Activated effector memory CD4-positive, alpha-beta T cell treated with anti-CD3 and anti-CD28 coated beads, Interleukin-2, amount 50 U/mL, for 16 hours (primary cell): ENCODE results near the gene SRGAP1.

Experiments used
- DNase-seq: peaks from one replicate; pipeline ENCODE4 v3.0.0-alpha.2; 2020

SRGAP1 gene

DNA sequence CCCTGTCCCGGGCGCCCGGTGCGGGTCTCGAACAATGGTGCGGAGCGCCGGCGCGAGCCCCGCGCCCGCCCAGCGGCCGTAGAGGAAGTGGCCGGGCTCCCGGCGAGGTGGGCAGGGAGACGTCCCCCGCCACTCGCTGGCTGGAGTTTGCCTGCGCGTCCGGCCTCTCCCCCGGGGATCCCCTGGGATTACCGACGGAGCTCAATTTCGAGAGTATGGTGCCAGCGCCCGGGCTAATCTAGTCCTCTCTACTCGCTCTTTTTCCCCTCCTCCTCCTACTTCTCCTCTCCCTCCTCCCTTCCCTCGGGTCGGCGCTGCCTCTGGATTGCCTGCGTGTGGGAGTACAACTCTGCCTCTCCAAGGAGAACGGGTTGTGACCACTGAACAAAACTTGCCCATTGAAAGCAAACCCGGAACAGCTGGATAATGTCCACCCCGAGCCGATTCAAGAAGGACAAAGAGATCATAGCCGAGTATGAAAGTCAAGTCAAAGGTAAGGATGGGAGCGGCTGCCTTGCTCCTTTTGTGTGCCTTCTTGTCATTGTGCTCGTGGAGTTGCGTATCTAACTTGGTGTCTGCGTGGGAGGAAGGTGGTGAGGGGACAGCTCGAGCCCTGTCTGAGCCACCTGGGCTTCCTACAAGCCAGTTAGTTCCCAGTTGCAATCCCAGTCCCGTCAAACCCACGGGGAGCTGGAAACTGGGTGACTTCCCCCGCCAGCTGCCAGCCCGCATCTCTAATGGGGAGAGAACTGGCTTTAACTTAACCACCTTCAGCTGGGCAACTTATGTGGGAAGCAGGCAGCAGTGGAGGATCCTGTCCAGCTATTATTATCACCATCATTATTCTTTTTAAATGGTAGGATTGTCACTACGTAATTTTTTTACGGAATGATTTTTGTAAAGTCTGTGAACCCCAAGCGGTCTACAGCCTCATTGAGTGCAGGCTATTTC lies at the start of gene SRGAP1:
TSS of gene SRGAP1 (plus strand) at position 310 of the 951 bp plus-strand sequence. CDS start at position 427, 117 bp downstream.
- DNase-seq = no peak

DNA sequence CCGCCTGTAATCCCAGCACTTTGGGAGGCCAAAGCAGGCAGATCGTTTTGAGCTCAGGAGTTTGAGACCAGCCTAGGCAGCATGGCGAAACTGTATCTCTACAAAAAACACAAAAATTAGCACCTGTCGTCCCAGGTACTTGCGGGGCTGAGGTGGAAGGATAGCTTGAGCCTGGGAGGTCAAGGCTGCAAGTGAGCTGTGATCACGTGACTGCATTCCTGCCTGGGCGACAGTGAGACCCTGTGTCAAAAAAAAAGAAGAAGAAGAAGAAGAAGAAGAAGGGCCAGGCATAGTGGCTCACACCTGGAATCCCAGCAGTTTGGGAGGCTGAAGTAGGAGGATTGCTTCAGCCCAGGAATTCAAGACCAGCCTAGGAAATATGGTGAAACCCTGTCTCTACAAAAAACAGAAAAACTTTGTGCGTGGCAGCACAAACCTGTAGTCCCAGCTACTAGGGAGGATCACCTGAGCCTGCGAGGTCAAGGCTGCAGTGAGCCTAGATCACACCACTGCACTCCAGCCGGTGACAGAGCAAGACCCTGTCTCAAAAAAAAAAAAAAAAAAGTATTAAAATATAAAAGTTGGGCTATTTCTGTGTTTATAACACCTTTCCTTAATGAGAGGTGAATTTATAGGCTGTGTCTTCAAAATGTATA lies 49.3 kb upstream of the SRGAP1 start:
- DNase-seq = no peak

DNA sequence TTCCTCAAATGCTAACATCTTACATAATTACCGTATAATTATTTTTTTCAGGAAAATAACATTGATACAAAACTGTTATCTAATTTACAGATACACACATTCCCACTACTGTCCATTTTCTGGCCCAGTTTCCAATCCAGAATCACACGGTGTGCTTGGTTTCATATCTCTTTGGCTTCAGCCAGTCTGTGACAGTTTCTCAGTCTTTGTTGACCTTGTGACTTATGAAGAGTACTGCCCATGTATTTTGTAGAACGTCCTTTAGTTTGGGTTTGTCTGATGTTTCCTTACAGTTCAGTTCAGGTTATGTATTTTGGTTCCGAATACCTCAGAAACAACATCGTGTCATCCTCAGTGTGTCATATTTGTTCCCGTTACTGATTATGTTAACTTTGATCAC lies 48.6 kb upstream of the SRGAP1 start:
- no peak for DNase-seq

- no peak for DNase-seq
Measured at GRCh38 chr12:63802012-63802608, 42.4 kb upstream of the SRGAP1 start.

DNA sequence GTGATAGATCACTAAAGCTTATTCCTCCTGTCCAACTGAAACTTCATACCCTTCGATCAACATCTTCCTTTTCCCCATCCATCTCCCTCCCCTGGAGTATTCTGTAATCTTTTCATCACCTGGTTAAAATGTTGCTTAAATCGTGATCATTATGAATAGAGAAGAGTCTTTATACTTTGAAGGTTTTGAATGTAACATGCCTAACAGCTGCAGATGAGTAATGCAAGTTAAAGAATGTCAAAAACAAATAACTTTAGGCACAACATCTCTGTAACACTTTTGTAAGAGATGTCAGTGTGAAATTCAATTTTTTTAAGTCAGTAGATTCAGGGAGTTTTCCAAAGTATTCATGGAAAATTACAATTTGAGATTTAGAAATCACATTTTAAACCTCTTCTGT lies 39.8 kb upstream of the SRGAP1 start:
- no peak for DNase-seq

GRCh38 chr12:63805704-63806672 lies 38.5 kb upstream of the SRGAP1 start:
- no peak for DNase-seq

DNA sequence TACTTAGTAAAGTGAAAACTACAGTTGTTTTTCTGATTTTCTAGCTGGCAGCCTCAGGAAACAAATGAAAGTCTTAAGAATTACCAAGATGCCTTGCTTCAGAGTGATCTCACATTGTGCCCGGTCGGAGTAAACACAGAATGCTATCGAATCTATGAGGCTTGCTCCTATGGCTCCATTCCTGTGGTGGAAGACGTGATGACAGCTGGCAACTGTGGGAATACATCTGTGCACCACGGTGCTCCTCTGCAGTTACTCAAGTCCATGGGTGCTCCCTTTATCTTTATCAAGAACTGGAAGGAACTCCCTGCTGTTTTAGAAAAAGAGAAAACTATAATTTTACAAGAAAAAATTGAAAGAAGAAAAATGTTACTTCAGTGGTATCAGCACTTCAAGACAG lies 35.9 kb upstream of the SRGAP1 start:
- DNase-seq = no peak

- DNase-seq = no peak
Measured at GRCh38 chr12:63809566-63809965, 34.9 kb upstream of the SRGAP1 start.

GRCh38 chr12:63811334-63811733 lies 33.2 kb upstream of the SRGAP1 start:
- DNase-seq = no peak

GRCh38 chr12:63811755-63812154 lies 32.7 kb upstream of the SRGAP1 start:
- no peak for DNase-seq

DNA sequence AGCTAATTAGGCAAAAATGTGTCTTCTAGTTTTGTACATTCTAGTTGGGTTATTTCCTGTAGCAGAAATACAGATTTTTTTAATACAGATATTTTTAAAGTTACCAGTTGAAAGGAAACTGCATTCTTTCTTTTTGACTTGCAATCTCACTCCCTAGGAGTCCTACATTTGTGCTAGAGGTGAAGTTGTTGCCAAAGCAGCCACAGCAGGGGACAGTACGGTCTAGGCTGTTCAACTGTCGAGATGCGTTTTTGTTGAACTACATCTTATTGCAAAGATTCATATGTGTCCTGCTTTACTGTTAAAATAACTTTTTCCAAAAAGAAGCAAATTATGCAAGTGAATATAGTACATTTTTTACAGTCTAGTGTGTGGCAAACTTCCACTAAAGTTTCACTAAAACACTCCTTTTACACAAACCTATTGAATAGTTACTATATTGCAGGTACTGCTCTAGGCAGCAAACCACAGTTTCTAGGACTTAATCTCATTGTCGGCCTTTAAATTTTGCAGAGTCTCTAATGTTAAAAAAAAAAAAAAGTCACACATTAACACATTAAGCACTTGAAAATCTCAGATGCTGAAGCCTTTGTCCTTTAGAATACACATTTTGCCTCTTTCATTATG lies 30.2 kb upstream of the SRGAP1 start:
- no peak for DNase-seq

- no peak for DNase-seq
Measured at GRCh38 chr12:63815482-63815852, 29.0 kb upstream of the SRGAP1 start.

GRCh38 chr12:63816031-63816430 lies 28.5 kb upstream of the SRGAP1 start:
- no peak for DNase-seq

DNA sequence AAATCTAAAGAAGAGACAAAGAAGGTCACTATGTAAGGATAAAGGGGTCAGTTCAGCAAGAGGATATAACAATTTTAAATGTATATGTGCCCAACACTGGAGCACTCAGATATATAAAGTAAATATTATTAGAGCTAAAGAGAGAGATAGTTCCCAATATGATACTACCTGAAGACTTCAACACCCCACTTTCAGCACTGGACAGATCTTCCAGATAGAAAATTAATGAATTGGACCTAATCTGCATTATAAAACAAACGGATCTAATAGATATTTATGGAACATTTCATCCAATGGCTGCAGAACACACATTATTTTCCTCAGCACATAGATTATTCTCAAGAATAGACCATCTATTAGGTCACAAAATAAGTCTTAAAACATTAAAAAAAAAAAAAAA lies 24.1 kb upstream of the SRGAP1 start:
- DNase-seq = no peak

GRCh38 chr12:63821781-63822251 lies 22.7 kb upstream of the SRGAP1 start:
- no peak for DNase-seq

DNA sequence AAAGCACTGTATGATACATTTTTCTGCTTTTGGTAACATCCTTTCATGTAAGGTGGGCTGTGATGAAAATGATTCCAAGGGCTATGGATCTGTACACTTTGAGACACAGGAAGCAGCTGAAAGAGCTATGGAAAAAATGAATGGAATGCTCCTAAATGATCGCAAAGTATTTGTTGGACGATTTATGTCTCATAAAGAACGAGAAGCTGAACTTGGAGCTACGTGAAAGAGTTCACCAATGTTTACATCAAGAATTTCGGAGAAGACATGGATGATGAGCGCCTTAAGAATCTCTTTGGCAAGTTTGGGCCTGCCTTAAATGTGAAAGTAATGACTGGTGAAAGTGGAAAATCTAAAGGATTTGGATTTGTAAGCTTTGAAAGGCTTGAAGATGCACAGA lies 22.1 kb upstream of the SRGAP1 start:
- DNase-seq = no peak

GRCh38 chr12:63823040-63823439 lies 21.5 kb upstream of the SRGAP1 start:
- DNase-seq = no peak

DNA sequence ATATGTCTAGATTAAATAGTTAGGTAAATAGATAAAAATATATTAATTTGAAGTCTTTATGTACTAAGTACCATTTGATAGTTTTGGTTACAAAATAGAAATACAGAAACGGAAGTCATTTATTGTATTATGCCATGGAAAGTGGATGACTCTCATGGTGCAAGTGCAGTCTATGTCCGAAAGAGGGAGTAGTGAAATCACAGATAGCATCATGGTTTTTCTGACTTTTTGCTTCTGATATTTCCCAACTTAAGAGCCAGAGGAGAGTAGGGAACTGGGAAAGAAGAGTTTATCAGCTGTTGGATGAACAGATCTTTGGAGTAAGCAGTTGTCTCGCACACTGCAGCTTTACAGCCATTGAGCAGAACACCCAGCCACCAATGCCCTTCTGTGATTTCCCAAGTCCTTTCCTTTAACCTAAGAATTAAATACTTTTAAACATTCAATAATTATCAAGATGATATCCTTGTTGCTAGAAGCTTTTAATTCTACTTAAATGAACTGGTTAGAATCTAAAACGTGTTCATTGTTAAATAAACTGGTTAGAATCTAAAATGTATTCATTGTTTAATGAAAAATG lies 18.4 kb upstream of the SRGAP1 start:
- DNase-seq = no peak

- DNase-seq = no peak
Measured at GRCh38 chr12:63828867-63829266, 15.6 kb upstream of the SRGAP1 start.

DNA sequence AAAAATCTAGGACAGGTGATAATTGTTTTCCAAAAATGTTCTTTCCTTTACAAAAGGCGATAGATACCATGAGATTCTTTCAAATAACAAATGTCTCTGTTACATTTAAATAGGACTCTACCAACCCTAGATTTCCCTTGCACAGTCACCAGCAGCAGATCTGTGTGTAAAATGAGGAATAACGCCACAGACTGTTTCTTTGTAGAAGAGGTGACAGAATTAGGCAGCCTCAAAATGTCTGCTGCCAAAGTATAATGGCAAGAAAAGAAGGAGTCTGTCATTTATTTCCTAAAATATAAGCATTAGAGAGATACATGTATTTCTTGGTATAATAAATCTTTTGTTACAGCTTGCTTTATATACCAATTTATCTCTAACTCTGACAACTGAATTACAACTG lies 8.5 kb upstream of the SRGAP1 start:
- no peak for DNase-seq

GRCh38 chr12:63836936-63837335 lies 7.6 kb upstream of the SRGAP1 start:
- no peak for DNase-seq

- no peak for DNase-seq
Measured at GRCh38 chr12:63838411-63838810, 6.1 kb upstream of the SRGAP1 start.
